Lung (tissue), 14 donors: ENCODE measurements around the gene ZNG1F. TPM values are rescaled to one million over a fixed set of nuclear protein-coding genes. Genes with fewer than 3 reads are reported as not detected.
"Not testable (repeated sequence)": the region's sequence is repeated elsewhere in the genome, so short reads cannot be mapped to it uniquely, and the experiment has no call there.

Source experiments
- ATAC-seq: fragments of 200-7000 bp; cut with Tn5 transposase; one replicate; pipeline ENCODE4 v1.9.1; 2020; ENCODE audit warnings: moderate number of reproducible peaks; ENCODE audit not compliant: insufficient read depth, low FRiP score
- DNase-seq, 3 donors: peaks; one replicate each; pipeline ENCODE4 v3.0.0-alpha.2; 2013 to 2017
- H3K27ac ChIP-seq, 2 donors: one replicate each; pipeline ENCODE4 v1.5.1; 2013; ENCODE audit warnings: mild to moderate bottlenecking in 2 of 2, moderate library complexity in 2 of 2, control low read depth in 1 of 2, inconsistent platforms in 1 of 2, low read depth in 1 of 2, low read length in 1 of 2
- H3K27me3 ChIP-seq, 3 donors: one replicate each; pipeline ENCODE4 v1.5.1; 2013; ENCODE audit warnings: low read length in 2 of 3; ENCODE audit not compliant: control insufficient read depth in 3 of 3, insufficient read depth in 3 of 3
- H3K36me3 ChIP-seq, 4 donors: one replicate each; pipeline ENCODE4 v1.5.1; 2013; ENCODE audit warnings: low read length in 4 of 4, mild to moderate bottlenecking in 1 of 4, moderate library complexity in 1 of 4; ENCODE audit not compliant: control insufficient read depth in 4 of 4, insufficient read depth in 4 of 4
- H3K4me1 ChIP-seq, 5 donors: one replicate each; pipeline ENCODE4 v1.5.1; 2013; ENCODE audit warnings: low read length in 5 of 5, mild to moderate bottlenecking in 2 of 5, moderate library complexity in 1 of 5; ENCODE audit not compliant: control insufficient read depth in 5 of 5, insufficient read depth in 5 of 5
- H3K4me3 ChIP-seq: one replicate; pipeline ENCODE4 v1.5.1; 2013; ENCODE audit warnings: mild to moderate bottlenecking, control low read depth, moderate library complexity
- H3K9ac ChIP-seq, 2 donors: one replicate each; pipeline ENCODE4 v1.5.1; 2013; ENCODE audit warnings: low read length in 2 of 2, control low read depth in 1 of 2; ENCODE audit not compliant: insufficient read depth in 1 of 2
- H3K9me3 ChIP-seq, 4 donors: one replicate each; pipeline ENCODE4 v1.5.1; 2013; ENCODE audit warnings: low read length in 3 of 4, mild to moderate bottlenecking in 1 of 4, moderate library complexity in 1 of 4; ENCODE audit not compliant: control insufficient read depth in 4 of 4, insufficient read depth in 3 of 4
- WGBS, 2 donors: extraction: QIAGEN DNeasy Blood & Tissue Kit; methylation state at CpG; one replicate each; pipeline ENCODE4 v1.1.7; 2013; 5-methylcytosine and 5-hydroxymethylcytosine counted together
- long read RNA-seq, 5 donors: transcript quantifications; one replicate each; lab custom pipeline, GENCODE V29; 2026
- polyA plus RNA-seq, 2 donors: library from polyadenylated mRNA; stranded (reverse); fragments of 200-250 nt; gene quantifications; one replicate each; pipeline ENCODE4 v1.2.1, GENCODE V29; 2013
- total RNA-seq, 2 donors: library from RNA; depleted of rRNA in 1 of 2; stranded (reverse); fragments of >200 nt in 1 of 2; gene quantifications; one replicate each; pipeline ENCODE4 v1.2.1, GENCODE V29; 2014 to 2021
- donor health status: Bipolar disorder and iron deficiency.
- donor health status: healthy.
- donor health status: DM: yes; HTN: yes; CAD: no.

ZNG1F gene
- total RNA-seq (10 to 100 TPM in 1 of 2 donors, 1 to 10 TPM in 1; 6.4 to 10.3 TPM), polyA plus RNA-seq (10 to 100 TPM in 1 of 2 donors, 1 to 10 TPM in 1; 6.5 to 21.0 TPM)
- long read RNA-seq, donor 1, partial matches to known transcripts = 0 of 1 reads
- long read RNA-seq, donor 1, other reads (novel, unspliced or antisense) = 0 of 1 reads
- long read RNA-seq, donor 2, partial matches to known transcripts = 6 of 7 reads
- long read RNA-seq, donor 2, other reads (novel, unspliced or antisense) = 0 of 7 reads
- long read RNA-seq, donor 3, partial matches to known transcripts = 0 of 1 reads
- long read RNA-seq, donor 3, other reads (novel, unspliced or antisense) = 0 of 1 reads
- long read RNA-seq, donor 4 = 0 reads
- long read RNA-seq, donor 5, partial matches to known transcripts = 7 of 8 reads
- long read RNA-seq, donor 5, other reads (novel, unspliced or antisense) = 0 of 8 reads

DNA sequence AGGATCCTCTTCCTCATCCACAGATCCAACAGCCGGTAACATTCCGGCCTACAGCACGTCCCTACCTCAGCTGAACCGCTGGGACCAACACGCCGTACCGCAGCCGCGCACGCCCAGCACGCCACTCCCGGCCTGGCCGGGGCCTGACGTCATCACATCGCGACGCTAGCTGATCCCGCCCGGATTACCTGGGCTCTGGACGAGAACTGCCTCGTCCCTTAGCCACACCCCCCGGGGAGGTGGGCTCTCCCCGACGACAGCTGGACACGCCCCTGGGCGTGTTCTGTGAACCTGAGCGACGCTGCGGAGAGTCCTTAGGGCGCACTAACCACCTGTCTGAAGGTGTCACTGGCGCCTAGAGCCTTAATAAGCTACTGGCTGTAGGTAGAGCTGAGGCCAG is at the start of gene ZNG1F:
ZNG1F (minus strand) TSS at position 101 of the 400 bp plus-strand sequence; CDS start at position 42, 59 bp downstream.
- DNase-seq, H3K27ac ChIP-seq, H3K36me3 ChIP-seq, H3K4me3 ChIP-seq, H3K4me1 ChIP-seq, H3K9ac ChIP-seq, H3K9me3 ChIP-seq, ATAC-seq, H3K27me3 ChIP-seq: not testable (repeated sequence)
- WGBS, 2 donors = no CpG with 5 or more reads among the region's 31 CpGs

DNA sequence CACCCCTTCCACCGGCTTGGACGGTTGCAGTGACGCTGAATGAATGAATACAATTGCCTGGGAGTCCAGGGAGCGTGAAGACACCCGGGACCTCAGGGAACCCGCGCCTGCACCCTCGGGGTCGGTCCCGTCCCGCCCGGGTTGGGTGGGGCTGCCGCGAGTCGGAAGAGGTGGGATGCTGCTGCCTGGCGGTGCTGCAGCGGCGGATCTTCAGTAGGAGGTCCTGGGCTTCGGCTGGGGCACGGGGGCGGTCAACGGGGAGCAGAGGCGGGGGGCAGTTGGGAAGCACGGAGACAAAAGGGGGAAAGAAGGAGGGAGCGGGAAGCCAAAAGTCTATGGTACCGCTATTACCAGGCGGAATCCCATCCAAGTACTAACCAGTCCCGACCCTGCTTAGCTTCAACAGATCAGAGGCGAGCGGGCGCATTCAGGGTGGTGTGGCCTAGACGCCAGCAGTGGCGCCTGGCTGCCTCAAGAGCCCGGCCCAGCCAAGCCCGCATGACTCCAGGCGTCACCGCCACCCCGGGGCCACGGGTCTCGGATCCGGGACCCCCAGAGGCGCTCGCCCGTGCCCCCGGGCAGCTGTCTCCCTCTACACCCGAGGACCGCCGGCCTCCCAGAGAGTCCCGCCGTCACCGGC is 48.1 kb upstream of the ZNG1F start:
- 54 to 57% methylated on average over 46 to 50 of the region's 51 CpGs for whole genome bisulfite sequencing, 2 donors
- H3K9me3 ChIP-seq = peaks cover 0 to 18% (median 4%) of the 10 kb centered on the region in 4 donors
- H3K9ac ChIP-seq, H3K27ac ChIP-seq, ATAC-seq, H3K36me3 ChIP-seq, H3K27me3 ChIP-seq, H3K4me3 ChIP-seq, H3K4me1 ChIP-seq: not testable (repeated sequence)
- peak; percentile 5 to 15 (median 13) for DNase-seq

DNA sequence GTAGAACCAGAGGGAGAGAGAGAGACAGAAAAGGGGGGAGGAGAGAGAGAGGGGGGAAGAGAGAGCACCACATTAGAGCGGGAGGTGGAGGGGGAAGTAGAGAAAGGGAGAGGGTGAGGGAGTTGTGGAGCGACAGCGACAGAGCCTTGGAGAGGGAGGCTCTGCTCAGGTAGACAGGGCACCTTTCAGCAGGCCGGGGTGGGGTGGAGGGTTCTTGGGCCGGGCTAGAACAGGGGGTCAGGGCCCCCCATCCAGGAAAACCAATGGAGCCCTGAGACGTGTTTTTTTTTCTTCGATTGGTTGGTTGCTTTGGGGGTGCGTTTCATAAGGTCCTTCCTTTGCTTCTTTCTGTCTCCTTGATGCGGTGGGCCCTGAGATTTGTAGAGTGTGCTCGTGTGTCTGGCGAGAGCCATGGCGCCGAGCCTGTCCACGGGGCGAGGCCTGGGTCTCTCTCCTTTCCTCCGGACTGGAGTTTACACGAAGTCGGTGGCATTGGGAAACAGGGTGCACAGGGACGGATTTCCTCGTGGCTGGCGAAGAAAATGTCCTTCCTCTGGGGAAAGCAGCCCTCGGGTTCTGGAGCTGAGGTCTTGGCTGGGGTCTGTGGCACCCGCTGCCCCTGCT is 47.5 kb upstream of the ZNG1F start:
- ATAC-seq, H3K27ac ChIP-seq, DNase-seq, H3K4me3 ChIP-seq, H3K4me1 ChIP-seq, H3K36me3 ChIP-seq, H3K9ac ChIP-seq, H3K27me3 ChIP-seq: not testable (repeated sequence)
- H3K9me3 ChIP-seq = peaks cover 0 to 18% (median 4%) of the 10 kb centered on the region in 4 donors
- WGBS, 2 donors = 66 to 74% methylated on average over 23 of the region's 23 CpGs

DNA sequence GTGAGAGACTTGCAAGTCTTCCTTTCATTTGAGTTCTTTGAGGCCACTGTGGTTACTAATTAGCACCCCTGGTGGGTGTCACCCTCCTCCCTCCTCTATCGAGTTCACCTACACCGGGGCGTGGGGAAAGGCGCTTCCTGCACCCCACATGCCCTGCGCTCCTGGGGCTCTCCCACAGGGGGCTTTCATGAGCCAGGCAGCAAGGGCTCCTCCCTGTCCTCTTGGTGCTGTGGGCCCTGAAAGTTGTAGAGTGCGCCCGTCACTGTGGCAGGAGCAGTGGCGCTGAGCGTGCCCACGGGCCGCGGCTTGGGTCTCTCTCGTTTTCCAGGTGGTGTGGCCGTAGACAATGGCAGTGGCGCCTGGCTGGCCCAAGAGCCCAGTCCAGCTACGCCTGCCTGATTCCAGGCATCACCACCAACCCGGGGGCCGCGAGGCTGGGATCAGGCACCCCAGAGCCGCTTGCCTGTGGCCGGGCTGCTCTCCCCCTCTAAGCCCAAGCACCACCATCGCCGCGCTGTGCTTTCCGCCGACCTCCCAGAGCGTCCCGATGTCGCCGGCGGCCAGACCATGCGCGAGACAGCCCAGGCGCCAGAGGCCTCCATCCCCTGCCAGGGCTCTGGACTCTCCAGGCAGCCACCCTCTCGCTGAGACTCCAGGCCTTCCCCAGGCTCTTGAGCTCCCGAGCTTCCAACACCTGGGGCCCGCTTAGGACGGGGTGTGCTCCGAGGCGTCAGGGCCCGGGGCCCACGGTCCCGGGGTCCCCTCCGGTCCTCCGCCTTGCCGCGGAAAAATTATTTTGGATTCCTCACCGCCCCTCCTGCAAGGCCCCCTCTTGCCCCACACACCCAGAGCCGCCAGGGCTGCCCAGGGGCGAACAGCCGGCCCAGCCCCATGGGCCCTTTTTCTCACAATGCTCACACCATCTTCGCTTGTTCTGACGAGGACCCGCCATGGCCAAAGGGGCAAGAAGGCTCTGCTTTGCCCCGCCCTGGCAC is 46.0 kb upstream of the ZNG1F start:
- not testable (repeated sequence) for H3K27me3 ChIP-seq, H3K27ac ChIP-seq, H3K4me1 ChIP-seq, H3K36me3 ChIP-seq, H3K4me3 ChIP-seq, H3K9ac ChIP-seq, ATAC-seq
- DNase-seq = peak; percentile 3 to 18 (median 6)
- peaks cover 0 to 18% (median 4%) of the 10 kb centered on the region in 4 donors for H3K9me3 ChIP-seq
- WGBS, 2 donors = 65 to 71% methylated on average over 44 to 55 of the region's 55 CpGs

DNA sequence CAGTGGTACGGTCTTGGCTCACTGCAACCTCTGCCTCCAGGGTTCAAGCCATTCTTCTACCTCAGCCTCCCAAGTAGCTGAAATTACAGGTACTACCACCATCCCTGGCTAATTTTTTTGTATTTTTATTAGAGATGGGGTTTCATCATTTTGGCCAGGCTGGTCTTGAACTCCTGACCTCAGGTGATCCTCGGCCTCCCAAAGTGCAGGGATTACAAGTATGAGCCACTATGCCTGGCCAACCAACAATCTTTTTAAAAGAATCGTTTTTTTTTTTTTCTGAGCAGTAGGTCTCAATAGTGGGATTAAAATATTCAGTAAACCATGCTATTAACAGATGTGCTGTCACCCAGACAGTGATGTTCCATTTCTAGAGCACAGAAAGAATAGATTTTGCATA is 45.1 kb upstream of the ZNG1F start:
- H3K9me3 ChIP-seq = peaks cover 0 to 27% (median 8%) of the 10 kb centered on the region in 4 donors
- 55 to 69% methylated on average over 3 of the region's 3 CpGs for WGBS, 2 donors
- H3K27ac ChIP-seq, H3K27me3 ChIP-seq, H3K36me3 ChIP-seq, H3K4me3 ChIP-seq, DNase-seq, H3K9ac ChIP-seq, ATAC-seq, H3K4me1 ChIP-seq: not testable (repeated sequence)

DNA sequence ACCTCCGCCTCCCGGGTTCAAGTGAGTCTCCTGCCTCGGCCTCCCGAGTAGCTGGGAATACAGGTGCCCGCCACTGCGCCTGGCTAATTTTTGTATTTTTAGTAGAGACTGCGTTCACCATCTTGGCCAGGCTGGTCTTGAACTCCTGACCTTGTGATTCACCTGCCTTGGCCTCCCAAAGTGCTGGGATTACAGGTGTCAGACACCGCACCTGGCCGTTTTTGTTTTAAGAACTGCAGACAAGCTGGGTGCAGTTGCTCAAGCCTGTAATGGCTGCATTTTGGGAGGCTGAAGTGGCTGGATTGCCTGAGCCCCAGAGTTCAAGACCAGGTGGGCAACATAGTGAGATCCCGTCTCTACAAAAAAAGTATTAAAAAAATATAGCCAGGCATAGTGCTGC is 43.2 kb upstream of the ZNG1F start:
- not testable (repeated sequence) for H3K9ac ChIP-seq, H3K4me3 ChIP-seq, ATAC-seq, DNase-seq, H3K27me3 ChIP-seq, H3K4me1 ChIP-seq, H3K27ac ChIP-seq, H3K36me3 ChIP-seq
- 80 to 85% methylated on average over 10 of the region's 10 CpGs for WGBS, 2 donors
- peaks cover 0 to 25% (median 9%) of the 10 kb centered on the region in 4 donors for H3K9me3 ChIP-seq

DNA sequence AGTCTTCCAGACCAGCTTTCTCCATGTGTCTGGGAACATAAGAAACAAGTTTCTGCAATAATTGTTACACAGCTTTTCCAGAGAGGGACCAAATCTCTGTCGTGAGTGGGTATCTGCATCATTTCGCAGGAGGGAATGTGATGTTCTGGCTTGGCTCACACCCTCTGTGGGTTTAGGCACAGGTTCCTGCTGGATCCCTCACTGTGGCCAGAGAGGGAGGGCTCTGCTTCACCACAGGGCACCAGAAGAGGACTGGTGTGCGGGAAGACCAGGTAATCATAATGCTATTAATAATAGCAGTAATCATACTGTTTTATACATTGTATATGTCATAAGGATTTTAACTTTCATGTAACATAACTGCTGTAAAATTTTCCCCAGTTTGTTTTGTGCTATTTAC is 41.3 kb upstream of the ZNG1F start:
- H3K27me3 ChIP-seq, H3K4me3 ChIP-seq, H3K27ac ChIP-seq, ATAC-seq, H3K4me1 ChIP-seq, H3K36me3 ChIP-seq, H3K9ac ChIP-seq: not testable (repeated sequence)
- peaks cover 0 to 16% (median 6%) of the 10 kb centered on the region in 4 donors for H3K9me3 ChIP-seq
- 61 to 65% methylated on average over 3 of the region's 3 CpGs for WGBS, 2 donors
- peak in 1 of 3 donors; percentile 3 for DNase-seq
